ENCODE measurements around the gene AHCYL1.

DNA sequence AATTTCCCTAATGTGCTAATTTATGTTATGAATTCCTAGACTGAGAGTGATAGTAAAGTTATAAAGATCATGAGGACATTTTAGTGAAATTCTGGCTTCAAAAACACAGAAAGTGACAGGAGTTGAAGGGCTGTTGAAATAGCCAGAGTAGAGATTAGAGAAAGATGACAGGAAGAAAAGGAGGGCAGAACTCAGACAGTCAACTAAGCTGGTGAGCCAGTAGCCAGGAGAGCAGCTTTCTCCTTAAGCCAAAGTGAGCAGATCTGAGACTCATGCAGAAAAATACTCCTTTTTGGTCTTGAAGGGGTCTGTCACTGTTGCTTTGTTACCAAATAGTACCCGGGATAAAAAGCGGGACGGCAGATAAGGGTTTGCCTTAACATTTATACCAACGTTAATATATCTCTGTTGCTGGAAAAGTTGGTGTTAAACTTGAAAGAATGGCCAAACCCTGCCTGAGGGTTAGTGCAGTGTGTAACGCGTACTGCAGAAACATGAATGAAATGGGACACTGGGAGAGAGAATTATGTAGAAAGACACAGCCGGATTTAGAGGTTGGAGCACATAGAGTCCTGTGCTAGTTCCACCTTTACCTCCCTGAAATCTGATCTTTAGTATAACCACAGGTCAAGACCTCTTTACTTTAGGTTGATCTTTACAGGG lies 12.8 kb downstream of the AHCYL1 start:
- TF ChIP-seq, protein P1, sequence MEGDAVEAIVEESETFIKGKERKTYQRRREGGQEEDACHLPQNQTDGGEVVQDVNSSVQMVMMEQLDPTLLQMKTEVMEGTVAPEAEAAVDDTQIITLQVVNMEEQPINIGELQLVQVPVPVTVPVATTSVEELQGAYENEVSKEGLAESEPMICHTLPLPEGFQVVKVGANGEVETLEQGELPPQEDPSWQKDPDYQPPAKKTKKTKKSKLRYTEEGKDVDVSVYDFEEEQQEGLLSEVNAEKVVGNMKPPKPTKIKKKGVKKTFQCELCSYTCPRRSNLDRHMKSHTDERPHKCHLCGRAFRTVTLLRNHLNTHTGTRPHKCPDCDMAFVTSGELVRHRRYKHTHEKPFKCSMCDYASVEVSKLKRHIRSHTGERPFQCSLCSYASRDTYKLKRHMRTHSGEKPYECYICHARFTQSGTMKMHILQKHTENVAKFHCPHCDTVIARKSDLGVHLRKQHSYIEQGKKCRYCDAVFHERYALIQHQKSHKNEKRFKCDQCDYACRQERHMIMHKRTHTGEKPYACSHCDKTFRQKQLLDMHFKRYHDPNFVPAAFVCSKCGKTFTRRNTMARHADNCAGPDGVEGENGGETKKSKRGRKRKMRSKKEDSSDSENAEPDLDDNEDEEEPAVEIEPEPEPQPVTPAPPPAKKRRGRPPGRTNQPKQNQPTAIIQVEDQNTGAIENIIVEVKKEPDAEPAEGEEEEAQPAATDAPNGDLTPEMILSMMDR (IDR thresholded peaks at IDR 0.05; ENCODE audit: control extremely low read depth in 1 of 3, insufficient read depth in 1 of 3, low read depth in 1 of 3, low read length in 3 of 3), result no peak
- no peak for TF ChIP-seq EP300 (IDR thresholded peaks at IDR 0.05; ENCODE audit: borderline replicate concordance in 1 of 2, low read depth in 2 of 2, low read length in 2 of 2)
- no peak for TF ChIP-seq POLR2A (IDR thresholded peaks at IDR 0.05; ENCODE audit: control extremely low read depth in 1 of 2, low read depth in 2 of 2, low read length in 2 of 2)

Measured in H1 (cell line).